Thymus (tissue), 2 donors: Measurements from ENCODE around the gene ERF. TPM values are rescaled to one million over a fixed set of nuclear protein-coding genes. Genes with fewer than 3 reads are reported as not detected.

Source experiments
- polyA plus RNA-seq: library from polyadenylated mRNA; stranded (reverse); fragments of 200-250 nt; gene quantifications from one replicate; pipeline ENCODE4 v1.2.3, GENCODE V29; 2013
- total RNA-seq: library from RNA; stranded (reverse); fragments of 120-200 nt; gene quantifications from one replicate; pipeline ENCODE4 v1.2.4, GENCODE V29; 2013
- donor health status: healthy.

ERF gene
- total and polyA plus RNA-seq, 2 donors = 12.1 to 53.7 TPM

Other genes starting within 250 kb of the ERF start
- gene GRIK5, start 184.9 kb downstream of the ERF start, total RNA-seq = 0.33 TPM
- gene GRIK5, start 184.9 kb downstream of the ERF start, polyA plus RNA-seq = 1.7 TPM
- gene ZNF574, start 179.0 kb downstream of the ERF start, total RNA-seq = 6.0 TPM
- gene ZNF574, start 179.0 kb downstream of the ERF start, polyA plus RNA-seq = 5.7 TPM
- 1.5 TPM for gene POU2F2, start 122.7 kb downstream of the ERF start, total RNA-seq
- 7.7 TPM for gene POU2F2, start 122.7 kb downstream of the ERF start, polyA plus RNA-seq
- 30.1 TPM for gene DEDD2, start 37.5 kb downstream of the ERF start, total RNA-seq
- 36.9 TPM for gene DEDD2, start 37.5 kb downstream of the ERF start, polyA plus RNA-seq
- 4.1 TPM for gene ZNF526, start 34.8 kb downstream of the ERF start, total RNA-seq
- 3.6 TPM for gene ZNF526, start 34.8 kb downstream of the ERF start, polyA plus RNA-seq
- 12.7 TPM for gene GSK3A, start 12.5 kb downstream of the ERF start, total RNA-seq
- 31.4 TPM for gene GSK3A, start 12.5 kb downstream of the ERF start, polyA plus RNA-seq
- gene CIC, start 14.1 kb upstream of the ERF start, total RNA-seq = 8.3 TPM
- gene CIC, start 14.1 kb upstream of the ERF start, polyA plus RNA-seq = 52.2 TPM
- 0.42 TPM for gene PRR19, start 47.0 kb upstream of the ERF start, total RNA-seq
- gene PRR19, start 47.0 kb upstream of the ERF start, polyA plus RNA-seq = 0.78 TPM
- gene PAFAH1B3, start 47.5 kb upstream of the ERF start, total RNA-seq = 61.8 TPM
- 25.6 TPM for gene PAFAH1B3, start 47.5 kb upstream of the ERF start, polyA plus RNA-seq
- gene TMEM145, start 58.2 kb upstream of the ERF start, total RNA-seq = not detected
- gene TMEM145, start 58.2 kb upstream of the ERF start, polyA plus RNA-seq = 0.78 TPM
- 2.7 TPM for gene MEGF8, start 70.5 kb upstream of the ERF start, total RNA-seq
- gene MEGF8, start 70.5 kb upstream of the ERF start, polyA plus RNA-seq = 5.5 TPM
- gene CNFN, start 135.2 kb upstream of the ERF start, total RNA-seq = 0.85 TPM
- gene CNFN, start 135.2 kb upstream of the ERF start, polyA plus RNA-seq = 32.7 TPM
- gene LIPE, start 172.3 kb upstream of the ERF start, total RNA-seq = 6.8 TPM
- gene LIPE, start 172.3 kb upstream of the ERF start, polyA plus RNA-seq = 12.9 TPM
- 0.14 TPM for gene CXCL17, start 187.8 kb upstream of the ERF start, total RNA-seq
- gene CXCL17, start 187.8 kb upstream of the ERF start, polyA plus RNA-seq = 8.4 TPM